ENCODE data around the gene KAT6B. TPM values are rescaled to one million over a fixed set of nuclear protein-coding genes. Genes with fewer than 3 reads are reported as not detected.

KAT6B gene
- total RNA-seq, 1 donor from 2014 or later, result 21.3 TPM

- TF ChIP-seq, protein P1, sequence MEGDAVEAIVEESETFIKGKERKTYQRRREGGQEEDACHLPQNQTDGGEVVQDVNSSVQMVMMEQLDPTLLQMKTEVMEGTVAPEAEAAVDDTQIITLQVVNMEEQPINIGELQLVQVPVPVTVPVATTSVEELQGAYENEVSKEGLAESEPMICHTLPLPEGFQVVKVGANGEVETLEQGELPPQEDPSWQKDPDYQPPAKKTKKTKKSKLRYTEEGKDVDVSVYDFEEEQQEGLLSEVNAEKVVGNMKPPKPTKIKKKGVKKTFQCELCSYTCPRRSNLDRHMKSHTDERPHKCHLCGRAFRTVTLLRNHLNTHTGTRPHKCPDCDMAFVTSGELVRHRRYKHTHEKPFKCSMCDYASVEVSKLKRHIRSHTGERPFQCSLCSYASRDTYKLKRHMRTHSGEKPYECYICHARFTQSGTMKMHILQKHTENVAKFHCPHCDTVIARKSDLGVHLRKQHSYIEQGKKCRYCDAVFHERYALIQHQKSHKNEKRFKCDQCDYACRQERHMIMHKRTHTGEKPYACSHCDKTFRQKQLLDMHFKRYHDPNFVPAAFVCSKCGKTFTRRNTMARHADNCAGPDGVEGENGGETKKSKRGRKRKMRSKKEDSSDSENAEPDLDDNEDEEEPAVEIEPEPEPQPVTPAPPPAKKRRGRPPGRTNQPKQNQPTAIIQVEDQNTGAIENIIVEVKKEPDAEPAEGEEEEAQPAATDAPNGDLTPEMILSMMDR (IDR thresholded peaks at IDR 0.05), result no peak
- TF ChIP-seq EZH2phosphoT487 (IDR thresholded peaks at IDR 0.05) (no peak), EZH2 (IDR thresholded peaks at IDR 0.05) (no peak)
- Mint-ChIP-seq H3K4me3 (no peak overlapping the region), H3K27ac (no peak overlapping the region), H3K27me3 (ENCODE audit: insufficient read depth, low read depth) (no peaks in the 10 kb centered on the region), H3K4me1 (no peaks in the 10 kb centered on the region), H3K36me3 (no peaks in the 10 kb centered on the region), H3K9me3 (no peaks in the 10 kb centered on the region)
- H4K20me1 ChIP-seq (ENCODE audit: low read depth), result no peaks in the 10 kb centered on the region
- no peak for DNase-seq (ENCODE audit: low spot score)
- no peak overlapping the region for H3K4me3 ChIP-seq
- H3K9ac ChIP-seq, result no peak overlapping the region
- H3K36me3 ChIP-seq, result no peaks in the 10 kb centered on the region
- no peaks in the 10 kb centered on the region for H3K27me3 ChIP-seq
- peaks cover 45% of the 10 kb centered on the region for H3K79me2 ChIP-seq (ENCODE audit: low read depth)
- H3K27ac ChIP-seq, result no peak overlapping the region
- no peak overlapping the region for H3K4me2 ChIP-seq
- H3F3A ChIP-seq (ENCODE audit: low read depth), result no peaks in the 10 kb centered on the region
- no peaks in the 10 kb centered on the region for H3K4me1 ChIP-seq
- H2AFZ ChIP-seq (replicated peaks), result no peak overlapping the region
- H3K9me3 ChIP-seq (ENCODE audit: low read depth), result no peaks in the 10 kb centered on the region
Measured at GRCh38 chr10:74882831-74883230, 56.4 kb downstream of the KAT6B start.

DNA sequence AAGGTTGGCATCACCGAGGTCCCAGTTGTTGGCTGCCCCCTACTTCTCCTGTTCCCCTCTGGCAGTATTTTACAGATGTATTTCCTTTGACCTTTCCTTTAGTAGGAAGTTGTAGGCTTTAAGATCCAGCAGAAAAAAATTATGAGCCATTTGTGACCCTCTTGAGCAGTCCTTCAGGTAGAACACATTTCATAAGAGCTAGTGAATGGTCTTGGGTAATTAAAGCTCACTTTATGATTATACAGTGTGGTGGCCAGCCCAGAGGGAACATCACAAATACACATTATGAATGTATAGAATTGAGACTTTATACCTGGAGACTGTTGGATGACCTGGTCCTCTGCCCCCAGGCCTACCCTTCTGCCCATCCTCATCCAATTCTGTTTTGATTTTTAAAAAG lies 57.0 kb downstream of the KAT6B start:
- Histone ChIP-seq H3K79me2 (ENCODE audit: low read depth) (peaks cover 40% of the 10 kb centered on the region), H2AFZ (replicated peaks) (no peak overlapping the region), H3K4me1 (no peaks in the 10 kb centered on the region), H3K9me3 (ENCODE audit: low read depth) (no peaks in the 10 kb centered on the region), H3K4me2 (no peak overlapping the region), H4K20me1 (ENCODE audit: low read depth) (no peaks in the 10 kb centered on the region), H3K27me3 (no peaks in the 10 kb centered on the region), H3F3A (ENCODE audit: low read depth) (no peaks in the 10 kb centered on the region), H3K27ac (no peak overlapping the region), H3K36me3 (no peaks in the 10 kb centered on the region), H3K9ac (no peak overlapping the region), H3K4me3 (no peak overlapping the region)
- Mint-ChIP-seq H3K27me3 (ENCODE audit: insufficient read depth, low read depth) (no peaks in the 10 kb centered on the region), H3K36me3 (no peaks in the 10 kb centered on the region), H3K27ac (no peak overlapping the region), H3K4me1 (no peaks in the 10 kb centered on the region), H3K4me3 (no peak overlapping the region), H3K9me3 (no peaks in the 10 kb centered on the region)
- TF ChIP-seq EZH2 (IDR thresholded peaks at IDR 0.05), result no peak
- no peak for TF ChIP-seq EZH2phosphoT487 (IDR thresholded peaks at IDR 0.05)
- TF ChIP-seq, protein P1 (IDR thresholded peaks at IDR 0.05), result no peak
- no peak for DNase-seq (ENCODE audit: low spot score)

GRCh38 chr10:74887614-74888284 lies 61.3 kb downstream of the KAT6B start:
- H3K27me3 Mint-ChIP-seq (ENCODE audit: insufficient read depth, low read depth), result no peaks in the 10 kb centered on the region
- Histone ChIP-seq H3K36me3 (no peaks in the 10 kb centered on the region), H4K20me1 (ENCODE audit: low read depth) (peaks cover 3% of the 10 kb centered on the region), H3F3A (ENCODE audit: low read depth) (no peaks in the 10 kb centered on the region), H3K27me3 (no peaks in the 10 kb centered on the region), H3K4me1 (peaks cover 7% of the 10 kb centered on the region), H3K27ac (no peak overlapping the region), H3K9ac (no peak overlapping the region), H2AFZ (replicated peaks) (no peak overlapping the region), H3K79me2 (ENCODE audit: low read depth) (peaks cover 32% of the 10 kb centered on the region), H3K9me3 (ENCODE audit: low read depth) (no peaks in the 10 kb centered on the region), H3K4me2 (no peak overlapping the region), H3K4me3 (no peak overlapping the region)
- H3K27ac Mint-ChIP-seq, result no peak overlapping the region
- H3K36me3 Mint-ChIP-seq, result peaks cover 2% of the 10 kb centered on the region
- H3K9me3 Mint-ChIP-seq, result no peaks in the 10 kb centered on the region
- H3K4me3 Mint-ChIP-seq, result no peak overlapping the region
- TF ChIP-seq, protein P1 (IDR thresholded peaks at IDR 0.05), result no peak
- TF ChIP-seq EZH2phosphoT487 (IDR thresholded peaks at IDR 0.05) (no peak), EZH2 (IDR thresholded peaks at IDR 0.05) (no peak)
- no peak for DNase-seq (ENCODE audit: low spot score)
- H3K4me1 Mint-ChIP-seq, result peaks cover 6% of the 10 kb centered on the region

Data from neural progenitor cell (in vitro differentiated cells).